ENCODE measurements around the gene GRID1. TPM values are rescaled to one million over a fixed set of nuclear protein-coding genes. Genes with fewer than 3 reads are reported as not detected.

GRID1 gene
- total RNA-seq, 2 donors from 2014 or later = 0.37 to 0.67 TPM

- H3K9me3 ChIP-seq = no peaks in the 10 kb centered on the region
- H3K4me1 ChIP-seq = no peaks in the 10 kb centered on the region
- DNase-seq (ENCODE audit: low spot score) = no peak
- no peaks in the 10 kb centered on the region for H3K36me3 ChIP-seq
- no peak overlapping the region for H3K27ac ChIP-seq
- no peak overlapping the region for H3K4me3 ChIP-seq
- no peaks in the 10 kb centered on the region for H3K27me3 ChIP-seq
- TF ChIP-seq CTCF (IDR thresholded peaks at IDR 0.05) = peak in 1 of 2 donors; percentile 59
Measured at GRCh38 chr10:85995791-85996190, 370.8 kb downstream of the GRID1 start.

- Histone ChIP-seq H3K4me1 (no peaks in the 10 kb centered on the region), H3K36me3 (no peaks in the 10 kb centered on the region), H3K27me3 (no peaks in the 10 kb centered on the region), H3K9me3 (no peaks in the 10 kb centered on the region), H3K4me3 (no peak overlapping the region), H3K27ac (no peak overlapping the region)
- DNase-seq (ENCODE audit: low spot score) = no peak
- TF ChIP-seq CTCF (IDR thresholded peaks at IDR 0.05) = no peak
Measured at GRCh38 chr10:85993840-85994507, 372.6 kb downstream of the GRID1 start.

GRCh38 chr10:85993140-85993539 is 373.5 kb downstream of the GRID1 start:
- no peaks in the 10 kb centered on the region for H3K9me3 ChIP-seq
- H3K27me3 ChIP-seq = no peaks in the 10 kb centered on the region
- no peaks in the 10 kb centered on the region for H3K36me3 ChIP-seq
- no peak overlapping the region for H3K27ac ChIP-seq
- no peaks in the 10 kb centered on the region for H3K4me1 ChIP-seq
- DNase-seq (ENCODE audit: low spot score) = no peak
- no peak for TF ChIP-seq CTCF (IDR thresholded peaks at IDR 0.05)
- H3K4me3 ChIP-seq = no peak overlapping the region

- Histone ChIP-seq H3K9me3 (no peaks in the 10 kb centered on the region), H3K4me1 (no peaks in the 10 kb centered on the region), H3K36me3 (no peaks in the 10 kb centered on the region), H3K4me3 (no peak overlapping the region), H3K27ac (no peak overlapping the region), H3K27me3 (no peaks in the 10 kb centered on the region)
- TF ChIP-seq CTCF (IDR thresholded peaks at IDR 0.05) = no peak
- no peak for DNase-seq (ENCODE audit: low spot score)
Measured at GRCh38 chr10:85992324-85992723, 374.3 kb downstream of the GRID1 start.

GRCh38 chr10:85986777-85987176 is 379.8 kb downstream of the GRID1 start:
- Histone ChIP-seq H3K4me3 (no peak overlapping the region), H3K36me3 (no peaks in the 10 kb centered on the region), H3K4me1 (no peaks in the 10 kb centered on the region), H3K27ac (no peak overlapping the region), H3K9me3 (no peaks in the 10 kb centered on the region), H3K27me3 (no peaks in the 10 kb centered on the region)
- no peak for DNase-seq (ENCODE audit: low spot score)
- TF ChIP-seq CTCF (IDR thresholded peaks at IDR 0.05) = no peak

- Histone ChIP-seq H3K4me1 (no peaks in the 10 kb centered on the region), H3K36me3 (no peaks in the 10 kb centered on the region), H3K9me3 (no peaks in the 10 kb centered on the region), H3K27me3 (no peaks in the 10 kb centered on the region), H3K4me3 (no peak overlapping the region), H3K27ac (no peak overlapping the region)
- TF ChIP-seq CTCF (IDR thresholded peaks at IDR 0.05) = no peak
- DNase-seq (ENCODE audit: low spot score) = peak; percentile 42
Measured at GRCh38 chr10:85983051-85983450, 383.5 kb downstream of the GRID1 start.
